ENCODE results near the gene GJC2.

- TF ChIP-seq EP300 (IDR thresholded peaks at IDR 0.05; ENCODE audit: borderline replicate concordance) (no peak), TAF1 (IDR thresholded peaks at IDR 0.05; ENCODE audit: low read depth) (no peak), RAD21 (IDR thresholded peaks at IDR 0.05; ENCODE audit: low read depth) (no peak), NFIC (IDR thresholded peaks at IDR 0.05) (no peak), YY1 (IDR thresholded peaks at IDR 0.05; ENCODE audit: low read depth) (no peak), FOXM1 (IDR thresholded peaks at IDR 0.05; ENCODE audit: borderline replicate concordance, low read depth) (no peak), USF1 (IDR thresholded peaks at IDR 0.05) (no peak), CREB1 (IDR thresholded peaks at IDR 0.05; ENCODE audit: low read depth) (no peak), MAX (IDR thresholded peaks at IDR 0.05) (no peak)
Observed at GRCh38 chr1:228147151-228147693, 2.5 kb upstream of the GJC2 start.
